22Rv1 (cell line): ENCODE data around the gene SNAP23.

Experiments used
- ZFX ChIP-seq: fragments of 450-650 bp; IDR thresholded peaks from 2 replicates; pipeline ENCODE4 v1.6.1; 2017; ENCODE audit warnings: antibody characterized with exemption, borderline replicate concordance
- TF ChIP-seq, protein P1 (sequence below): fragments of 450-650 bp; IDR thresholded peaks from 2 replicates; pipeline ENCODE4 v1.5.1; 2017; ENCODE audit warnings: mild to moderate bottlenecking

DNA sequence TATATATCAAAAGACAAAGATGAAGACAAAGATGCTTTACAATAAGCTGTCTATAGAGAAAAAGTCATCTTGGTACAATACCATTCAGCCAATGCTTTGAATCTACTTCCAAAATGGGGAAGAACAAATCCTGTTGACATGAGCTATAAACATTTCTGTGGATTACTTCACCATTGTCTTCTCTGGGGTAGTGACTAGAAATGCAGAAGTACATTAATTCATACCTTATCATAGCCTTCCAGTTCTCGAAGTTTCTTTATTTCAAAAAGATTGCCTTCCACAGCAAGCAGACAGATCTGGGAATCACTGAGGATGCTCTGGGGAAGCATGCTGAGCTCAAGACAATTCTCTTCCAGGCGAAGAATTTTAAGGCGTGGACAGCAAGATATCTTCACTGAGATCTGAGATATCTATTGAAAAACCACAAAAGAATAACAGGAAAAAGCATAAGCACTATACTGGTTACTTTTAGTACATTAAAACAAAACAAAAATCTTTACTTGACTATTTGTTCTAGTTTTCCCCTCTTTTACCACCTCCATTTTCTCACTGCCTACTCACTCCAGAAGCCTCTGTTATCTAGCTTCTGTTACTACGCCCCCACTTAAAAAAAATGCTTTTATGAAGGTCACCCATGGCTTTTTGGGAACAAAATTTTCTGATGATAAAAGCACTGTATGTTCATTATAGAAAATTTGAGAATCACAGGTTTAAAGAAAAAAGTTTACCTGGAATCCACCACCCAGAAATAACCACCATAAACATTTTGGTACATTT, 49.6 kb downstream of the SNAP23 start:
- TF ChIP-seq, protein P1, sequence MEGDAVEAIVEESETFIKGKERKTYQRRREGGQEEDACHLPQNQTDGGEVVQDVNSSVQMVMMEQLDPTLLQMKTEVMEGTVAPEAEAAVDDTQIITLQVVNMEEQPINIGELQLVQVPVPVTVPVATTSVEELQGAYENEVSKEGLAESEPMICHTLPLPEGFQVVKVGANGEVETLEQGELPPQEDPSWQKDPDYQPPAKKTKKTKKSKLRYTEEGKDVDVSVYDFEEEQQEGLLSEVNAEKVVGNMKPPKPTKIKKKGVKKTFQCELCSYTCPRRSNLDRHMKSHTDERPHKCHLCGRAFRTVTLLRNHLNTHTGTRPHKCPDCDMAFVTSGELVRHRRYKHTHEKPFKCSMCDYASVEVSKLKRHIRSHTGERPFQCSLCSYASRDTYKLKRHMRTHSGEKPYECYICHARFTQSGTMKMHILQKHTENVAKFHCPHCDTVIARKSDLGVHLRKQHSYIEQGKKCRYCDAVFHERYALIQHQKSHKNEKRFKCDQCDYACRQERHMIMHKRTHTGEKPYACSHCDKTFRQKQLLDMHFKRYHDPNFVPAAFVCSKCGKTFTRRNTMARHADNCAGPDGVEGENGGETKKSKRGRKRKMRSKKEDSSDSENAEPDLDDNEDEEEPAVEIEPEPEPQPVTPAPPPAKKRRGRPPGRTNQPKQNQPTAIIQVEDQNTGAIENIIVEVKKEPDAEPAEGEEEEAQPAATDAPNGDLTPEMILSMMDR = no peak
- no peak for TF ChIP-seq ZFX
